AG04449 (cell line): ENCODE measurements around the gene ANKDD1A.
A peak's percentile ranks its signal among the peaks of the same experiment; 100 is the strongest.

ENCODE experiments used
- CTCF ChIA-PET: fragments of 350-600 bp; formaldehyde crosslinking; extraction: SDS; loops from one replicate; lab custom pipeline; 2021; ENCODE audit warnings: antibody characterized with exemption; lab: Yijun Ruan, JAX
- POLR2A ChIA-PET: fragments of 400-600, 350-600 bp; formaldehyde crosslinking; extraction: SDS; loops from one replicate; lab custom pipeline; 2020; ENCODE audit warnings: antibody characterized with exemption, inconsistent platforms; lab: Yijun Ruan, JAX
- DNase-seq: peaks from one replicate; pipeline ENCODE4 v3.0.0-alpha.2; 2010; ENCODE audit warnings: low read depth, low spot score
- H3K4me3 ChIP-seq: 2 replicates; pipeline ENCODE4 v1.5.1; 2011; ENCODE audit warnings: low read depth, mild to moderate bottlenecking, control low read depth, low read length
- TF ChIP-seq, protein P1 (sequence below): IDR thresholded peaks from one replicate; pipeline ENCODE4 v1.5.1; 2011; ENCODE audit warnings: mild to moderate bottlenecking, moderate library complexity, low read length, control low read depth, inconsistent platforms; ENCODE audit not compliant: insufficient read depth; ENCODE audit errors: missing control alignments

ANKDD1A gene

DNA sequence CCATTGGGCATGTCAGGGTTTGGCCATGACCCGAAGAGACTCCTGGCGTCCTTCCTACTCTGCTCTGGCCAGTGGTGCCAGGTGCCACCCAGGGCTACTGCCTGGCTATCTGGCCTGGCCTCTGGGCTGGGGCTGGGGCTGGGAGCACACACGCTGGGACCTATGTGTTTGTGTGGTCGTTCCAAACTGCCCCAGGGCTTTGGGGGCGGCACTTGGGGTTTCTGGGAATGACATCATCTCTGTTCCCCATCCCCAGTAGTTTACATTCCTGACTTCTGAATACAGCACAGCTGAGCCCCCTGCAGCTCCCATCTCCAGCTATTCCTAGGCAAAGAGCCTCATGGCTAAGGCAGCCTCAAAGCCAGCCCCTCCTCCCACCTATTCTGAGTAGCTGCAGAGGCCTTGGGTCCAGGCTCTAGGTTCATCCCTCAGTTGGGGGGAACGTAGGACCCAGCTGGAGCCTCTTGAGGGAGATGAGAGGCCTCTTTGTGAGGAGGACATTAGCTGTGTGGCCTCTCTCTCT, 45.6 kb upstream of the ANKDD1A start:
- no peak overlapping the region for H3K4me3 ChIP-seq
- ChIA-PET CTCF (interaction anchor here (1.1 to 1.7 kb wide), 3 partner anchors 10 to 56 kb away, joined by 3 to 7 read pairs (median 5); no protein-coding TSS in a partner anchor), POLR2A (interaction anchor here (0.5 to 3.1 kb wide), 6 partner anchors 9 to 165 kb away, joined by 3 to 11 read pairs (median 6); partner anchors contain the start of gene PLEKHO2)
- DNase-seq = peak; percentile 76
- TF ChIP-seq, protein P1, sequence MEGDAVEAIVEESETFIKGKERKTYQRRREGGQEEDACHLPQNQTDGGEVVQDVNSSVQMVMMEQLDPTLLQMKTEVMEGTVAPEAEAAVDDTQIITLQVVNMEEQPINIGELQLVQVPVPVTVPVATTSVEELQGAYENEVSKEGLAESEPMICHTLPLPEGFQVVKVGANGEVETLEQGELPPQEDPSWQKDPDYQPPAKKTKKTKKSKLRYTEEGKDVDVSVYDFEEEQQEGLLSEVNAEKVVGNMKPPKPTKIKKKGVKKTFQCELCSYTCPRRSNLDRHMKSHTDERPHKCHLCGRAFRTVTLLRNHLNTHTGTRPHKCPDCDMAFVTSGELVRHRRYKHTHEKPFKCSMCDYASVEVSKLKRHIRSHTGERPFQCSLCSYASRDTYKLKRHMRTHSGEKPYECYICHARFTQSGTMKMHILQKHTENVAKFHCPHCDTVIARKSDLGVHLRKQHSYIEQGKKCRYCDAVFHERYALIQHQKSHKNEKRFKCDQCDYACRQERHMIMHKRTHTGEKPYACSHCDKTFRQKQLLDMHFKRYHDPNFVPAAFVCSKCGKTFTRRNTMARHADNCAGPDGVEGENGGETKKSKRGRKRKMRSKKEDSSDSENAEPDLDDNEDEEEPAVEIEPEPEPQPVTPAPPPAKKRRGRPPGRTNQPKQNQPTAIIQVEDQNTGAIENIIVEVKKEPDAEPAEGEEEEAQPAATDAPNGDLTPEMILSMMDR = no peak

DNA sequence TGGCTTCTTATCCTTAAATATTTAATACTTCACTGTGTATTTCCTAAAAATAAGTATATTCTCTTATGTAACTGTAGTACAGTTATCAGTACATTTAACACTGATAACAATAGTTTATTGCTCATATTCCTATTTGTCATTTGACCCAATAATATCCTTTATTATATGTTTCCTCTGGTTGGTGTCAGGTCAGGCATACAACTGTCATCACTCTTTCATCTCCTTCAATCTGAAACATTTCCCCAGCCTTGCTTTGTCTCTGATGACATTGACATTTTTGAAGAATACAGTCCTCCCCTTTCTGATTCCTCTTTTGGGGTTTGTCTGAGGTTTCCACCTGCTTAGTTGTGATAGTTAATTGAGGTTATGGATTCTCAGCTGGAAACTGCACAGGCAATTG, 42.2 kb upstream of the ANKDD1A start:
- TF ChIP-seq, protein P1 = no peak
- POLR2A ChIA-PET = interaction anchor here (1.0 kb wide), 1 partner anchor 28 kb away, joined by 4 read pairs; no protein-coding TSS in a partner anchor
- DNase-seq = no peak
- CTCF ChIA-PET = no interaction called here
- no peak overlapping the region for H3K4me3 ChIP-seq

DNA sequence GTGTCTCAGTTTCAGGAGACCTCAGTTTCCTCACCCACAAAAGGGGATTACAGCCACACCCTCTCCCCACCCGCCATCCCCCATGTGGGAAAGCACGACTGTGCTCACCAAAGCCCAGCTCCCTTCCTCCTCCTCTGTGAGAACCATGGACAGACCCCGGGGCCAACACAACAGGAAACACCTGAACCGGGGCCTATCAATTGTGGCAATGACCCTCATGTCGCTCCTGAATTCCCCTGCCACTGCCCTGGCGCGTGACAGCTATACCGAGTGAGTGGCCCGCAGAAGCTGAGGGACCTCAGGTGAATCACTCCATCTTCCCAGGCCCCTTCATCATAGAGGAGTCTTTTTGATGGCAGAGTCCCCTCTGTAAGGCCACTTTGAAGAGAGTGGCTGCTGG, 41.3 kb upstream of the ANKDD1A start:
- CTCF ChIA-PET = no interaction called here
- POLR2A ChIA-PET = interaction anchor here (1.0 kb wide), 1 partner anchor 29 kb away, joined by 4 read pairs; no protein-coding TSS in a partner anchor
- no peak for DNase-seq
- no peak overlapping the region for H3K4me3 ChIP-seq
- TF ChIP-seq, protein P1 = no peak

DNA sequence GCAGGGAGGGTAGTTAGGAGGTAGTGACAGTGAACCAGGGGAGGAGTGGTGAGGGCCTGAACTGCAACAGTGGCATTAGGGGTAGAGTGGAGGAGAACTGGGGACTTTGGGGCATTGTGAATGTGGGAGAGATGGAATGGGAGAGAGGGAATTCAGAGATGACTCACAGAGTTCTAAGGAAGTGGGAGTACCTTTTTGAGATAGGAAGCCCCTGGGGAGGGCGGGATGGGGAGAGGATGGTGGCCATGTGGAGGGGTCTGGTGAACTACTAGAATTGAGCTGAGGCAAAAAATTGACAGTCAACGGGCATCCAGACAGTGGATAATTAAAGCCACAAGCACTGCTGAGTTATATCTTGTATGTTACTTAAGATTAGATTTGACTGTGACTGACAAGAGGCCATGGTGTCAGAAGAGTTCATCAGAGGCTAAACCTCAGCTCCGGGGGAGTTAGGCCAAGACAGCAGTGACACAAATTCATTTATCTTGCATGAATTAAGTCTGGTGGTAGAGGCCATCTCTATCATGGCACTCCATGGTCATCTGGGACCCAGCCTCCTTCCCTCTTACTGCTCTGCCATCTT, 36.0 kb upstream of the ANKDD1A start:
- DNase-seq = no peak
- TF ChIP-seq, protein P1 = no peak
- CTCF ChIA-PET = no interaction called here

DNA sequence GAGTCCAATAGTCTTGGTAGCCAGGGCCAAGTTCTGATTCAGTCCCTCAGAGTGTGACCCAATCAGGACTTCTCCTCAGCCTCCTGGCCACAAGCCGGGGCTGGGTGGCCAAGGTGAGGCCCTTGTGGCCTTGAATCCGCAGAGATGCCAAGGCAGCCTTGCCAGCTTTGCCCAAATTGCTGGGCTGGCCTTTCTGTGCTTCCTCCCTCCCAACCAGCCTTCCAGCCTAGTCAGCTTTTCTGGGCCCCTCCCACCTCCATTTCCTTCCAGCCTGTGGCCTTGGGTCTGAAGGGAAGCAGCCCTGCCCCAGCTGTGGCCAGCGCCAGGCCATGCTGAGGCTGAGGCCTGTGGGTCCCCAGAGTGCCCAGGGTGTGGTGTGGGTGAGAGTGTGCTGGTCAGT, 34.3 kb upstream of the ANKDD1A start:
- CTCF ChIA-PET = no interaction called here
- TF ChIP-seq, protein P1 = no peak
- H3K4me3 ChIP-seq = no peak overlapping the region
- DNase-seq = no peak
- POLR2A ChIA-PET = no interaction called here

More for the DNA sequence above, 36.0 kb upstream of the ANKDD1A start:
- H3K4me3 ChIP-seq = no peak overlapping the region
- POLR2A ChIA-PET = no interaction called here

DNA sequence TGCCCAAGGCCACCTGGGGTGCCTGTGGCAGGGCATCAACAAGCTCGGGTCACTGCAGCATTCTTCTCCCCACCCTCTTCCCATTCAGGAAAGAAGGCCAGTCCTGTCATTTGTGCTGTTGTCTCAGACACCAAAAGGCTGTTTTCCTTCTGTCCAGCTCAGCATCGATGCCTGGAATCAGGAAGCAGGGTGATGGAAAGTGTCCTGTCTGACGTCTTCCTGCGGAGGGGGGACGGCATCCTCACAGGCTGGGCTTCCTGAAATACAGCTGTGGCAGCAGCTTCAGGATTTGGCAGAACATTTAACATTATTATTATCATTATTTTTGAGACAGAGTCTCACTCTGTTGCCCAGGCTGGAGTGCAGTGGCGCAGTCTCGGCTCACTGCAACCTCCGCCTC, 33.0 kb upstream of the ANKDD1A start:
- POLR2A ChIA-PET = no interaction called here
- no peak for DNase-seq
- H3K4me3 ChIP-seq = no peak overlapping the region
- TF ChIP-seq, protein P1 = no peak
- CTCF ChIA-PET = interaction anchor here (0.9 kb wide), 1 partner anchor 28 kb away, joined by 3 read pairs; no protein-coding TSS in a partner anchor
